Measurements from ENCODE around the gene GDF7. TPM values are rescaled to one million over a fixed set of nuclear protein-coding genes. Genes with fewer than 3 reads are reported as not detected.

Gene GDF7
- total RNA-seq, result 0.69 and 3.2 TPM in 2 replicates

GRCh38 chr2:20666304-20667150 is at the start of gene GDF7:
Gene GDF7, plus strand, starts transcription at chr2:20667144. Its CDS starts 96 bp downstream, at chr2:20667240.
- no peak for DNase-seq (ENCODE audit: low read depth)

DNA sequence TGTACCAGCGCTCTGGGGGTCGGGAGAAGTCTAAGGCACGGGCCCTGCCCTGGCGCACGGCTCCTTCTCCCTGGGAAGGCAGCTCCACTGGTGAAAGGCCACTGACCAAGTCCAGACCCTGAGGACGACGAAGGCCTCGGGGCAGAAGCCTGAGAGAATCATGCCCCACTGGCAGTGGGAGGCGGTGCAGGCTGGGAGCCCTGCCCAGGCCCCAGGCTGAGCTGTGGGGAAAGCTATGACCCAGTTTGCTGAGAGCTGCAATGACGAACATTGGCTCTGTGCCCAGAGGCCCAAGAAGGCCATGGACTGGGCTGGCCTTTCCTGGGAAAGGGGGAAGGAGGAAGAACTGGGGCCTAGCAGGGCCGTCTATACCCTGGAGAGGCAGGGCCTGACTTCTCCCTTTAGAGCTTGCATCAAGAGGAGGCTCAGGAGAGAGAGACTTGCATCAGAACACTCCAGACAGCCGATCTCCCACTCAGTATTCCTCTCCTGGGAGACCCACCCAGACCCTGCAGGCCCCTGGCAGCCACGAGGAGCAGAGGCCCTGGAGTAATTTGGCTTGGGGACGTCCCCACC is 49.0 kb upstream of the GDF7 start:
- peak; percentile 97 for DNase-seq (ENCODE audit: low read depth)

DNA sequence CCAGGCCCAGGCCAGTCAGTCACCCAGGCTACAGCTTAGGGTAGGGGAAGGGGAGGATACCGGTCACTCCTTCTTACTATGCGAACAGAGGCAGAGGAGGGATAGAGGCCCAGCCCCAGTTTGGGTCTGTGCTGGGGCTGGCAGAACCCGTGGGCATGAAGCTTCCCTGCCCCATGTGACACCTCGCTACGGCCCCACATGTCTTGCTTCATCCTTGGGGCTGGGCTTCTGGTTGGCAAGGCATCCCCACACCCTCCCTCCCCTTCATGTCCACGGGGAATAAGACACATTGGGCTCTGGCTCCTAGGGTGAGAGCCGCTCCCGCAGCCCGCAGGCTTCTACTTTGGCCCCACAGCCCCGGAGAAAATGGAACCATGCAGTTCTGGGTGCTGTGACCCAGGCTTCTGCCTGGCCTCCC is 48.5 kb upstream of the GDF7 start:
- no peak for DNase-seq (ENCODE audit: low read depth)

DNA sequence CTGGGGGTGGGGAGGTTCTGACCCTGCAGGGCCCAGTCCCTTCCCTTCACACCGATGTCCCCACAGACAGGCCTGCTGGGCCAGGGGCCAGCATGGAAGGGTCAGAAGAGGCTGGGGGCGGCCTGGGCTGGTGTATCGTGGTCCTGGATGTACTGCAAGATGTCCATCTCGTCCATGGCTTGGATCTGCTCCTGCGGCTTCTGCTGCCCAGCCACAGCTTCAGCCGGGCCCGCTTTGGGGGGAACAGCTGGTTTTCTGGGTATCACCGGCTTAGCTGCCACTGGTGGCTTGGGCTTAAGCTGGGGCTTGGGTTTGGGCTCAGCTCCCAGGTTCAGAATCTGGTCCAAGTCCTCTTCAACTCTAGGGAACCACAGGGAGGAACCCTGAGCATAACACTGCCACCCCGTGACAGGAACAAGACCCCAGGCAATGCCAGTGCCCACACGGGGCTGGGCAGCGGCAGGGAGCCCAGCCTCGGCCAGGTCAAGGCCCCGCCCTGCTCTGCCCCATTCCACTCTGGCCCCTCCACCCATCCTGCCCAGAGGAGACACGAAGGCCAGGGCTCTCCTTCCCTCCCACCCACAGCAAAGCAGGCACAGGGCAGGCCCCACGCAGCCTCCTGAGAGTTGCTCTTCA is 47.9 kb upstream of the GDF7 start:
- DNase-seq (ENCODE audit: low read depth), result no peak

GRCh38 chr2:20619624-20620024 is 47.3 kb upstream of the GDF7 start:
- DNase-seq (ENCODE audit: low read depth), result no peak

DNA sequence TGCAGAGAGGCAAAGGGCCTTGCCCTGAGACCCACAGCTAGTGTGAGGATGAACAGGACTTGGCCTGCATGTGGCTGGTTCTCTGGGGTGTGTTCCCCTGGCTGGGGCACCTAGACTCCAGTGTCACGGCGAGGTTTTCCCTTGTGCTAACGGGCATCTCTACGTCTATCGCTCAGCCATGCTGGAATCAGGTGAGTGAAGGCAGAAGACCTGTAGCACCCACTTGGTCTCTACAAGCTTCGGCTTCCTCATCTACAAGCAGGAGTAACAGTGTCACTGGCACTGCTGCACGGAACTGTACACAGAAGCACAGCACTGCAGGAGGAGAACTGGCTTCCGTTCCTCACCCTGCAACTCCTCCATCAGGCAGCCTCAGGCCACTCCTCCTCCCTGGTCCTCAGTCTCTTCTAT is 46.7 kb upstream of the GDF7 start:
- DNase-seq (ENCODE audit: low read depth), result no peak

- DNase-seq (ENCODE audit: low read depth), result no peak
These were observed 46.1 kb upstream of the GDF7 start for GRCh38 chr2:20620696-20621365.

DNA sequence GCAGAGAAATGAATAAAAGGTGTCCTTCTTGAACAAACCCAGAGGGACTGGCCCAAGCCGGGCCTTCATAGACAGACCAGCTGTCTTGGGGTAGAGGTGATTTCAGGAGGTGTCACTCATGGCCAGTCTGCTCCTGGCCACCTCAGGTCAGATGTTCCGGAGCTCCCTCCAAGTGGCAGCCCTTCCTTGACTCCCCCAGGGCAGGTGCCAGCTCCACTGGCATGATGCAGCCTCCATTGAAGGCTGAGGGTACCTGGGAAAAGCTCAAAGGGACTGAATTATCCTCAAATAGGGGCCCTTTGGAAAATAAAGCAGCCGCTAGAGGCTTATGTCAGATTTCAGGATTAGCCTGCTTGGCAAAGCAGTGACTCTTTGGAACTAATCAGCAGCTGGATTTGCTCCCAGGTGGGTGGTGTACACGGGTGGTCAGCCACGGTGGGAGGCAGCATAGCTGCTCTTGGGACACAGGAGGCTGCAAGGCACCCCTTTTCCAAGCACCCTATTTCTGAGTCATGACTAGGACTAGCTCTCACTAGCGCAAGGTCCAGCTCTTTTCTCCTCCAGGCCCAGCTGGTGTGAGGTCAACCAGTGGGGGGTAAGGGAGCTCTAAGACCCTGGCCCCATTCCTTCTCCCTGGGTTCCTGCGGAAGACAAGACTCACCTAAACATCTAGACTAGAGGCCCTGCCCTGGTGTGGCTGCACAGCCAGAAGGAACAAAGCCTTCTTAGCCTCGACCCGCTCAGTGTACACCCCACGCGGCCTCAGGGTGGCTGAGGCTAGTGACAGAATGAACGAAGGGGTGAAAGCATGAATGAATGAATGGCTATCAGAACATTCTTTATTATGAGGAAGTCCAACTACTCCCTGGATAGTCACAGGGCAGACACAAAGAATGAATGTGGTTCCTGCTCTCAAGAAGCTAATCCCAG is 45.3 kb upstream of the GDF7 start:
- DNase-seq (ENCODE audit: low read depth), result no peak

DNA sequence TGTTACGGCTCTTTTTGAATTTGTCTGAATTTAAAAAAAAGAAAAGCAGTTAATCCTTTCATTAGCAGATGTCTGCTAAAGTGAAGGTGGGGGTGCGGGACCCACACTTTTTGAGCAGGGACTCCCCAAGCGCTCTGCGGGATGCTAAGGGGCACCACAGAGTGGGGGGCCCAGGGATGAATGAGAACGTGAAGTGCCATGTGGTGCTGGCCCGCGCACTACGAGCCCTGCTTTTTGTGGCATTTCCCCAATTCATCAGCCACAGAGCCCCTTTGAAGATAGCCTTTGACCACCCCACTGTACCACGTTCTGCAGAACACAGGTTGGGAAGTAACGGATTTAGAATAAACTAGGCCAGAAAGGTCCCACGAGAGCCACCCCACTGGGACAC is 44.7 kb upstream of the GDF7 start:
- no peak for DNase-seq (ENCODE audit: low read depth)

- no peak for DNase-seq (ENCODE audit: low read depth)
These were observed 44.2 kb upstream of the GDF7 start for GRCh38 chr2:20622731-20623130.

DNA sequence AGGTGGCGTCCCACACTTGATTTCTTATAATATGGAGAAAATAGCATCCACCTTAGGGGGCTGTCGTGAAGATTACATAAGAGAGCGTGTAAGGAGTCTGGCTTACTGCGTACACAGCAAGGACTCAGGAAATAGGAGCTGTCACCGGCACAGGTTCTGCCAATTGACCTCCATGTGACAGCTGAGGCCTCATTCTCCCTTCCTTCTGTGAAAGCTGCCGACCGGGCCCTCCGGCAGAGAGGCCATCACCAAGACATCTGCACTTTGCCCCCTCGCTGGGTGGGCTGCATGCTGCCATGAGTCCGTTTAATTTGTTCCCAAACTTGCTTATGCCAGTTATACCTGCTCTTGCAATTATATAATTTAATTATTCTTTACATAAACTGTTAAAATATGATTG is 43.7 kb upstream of the GDF7 start:
- no peak for DNase-seq (ENCODE audit: low read depth)

DNA sequence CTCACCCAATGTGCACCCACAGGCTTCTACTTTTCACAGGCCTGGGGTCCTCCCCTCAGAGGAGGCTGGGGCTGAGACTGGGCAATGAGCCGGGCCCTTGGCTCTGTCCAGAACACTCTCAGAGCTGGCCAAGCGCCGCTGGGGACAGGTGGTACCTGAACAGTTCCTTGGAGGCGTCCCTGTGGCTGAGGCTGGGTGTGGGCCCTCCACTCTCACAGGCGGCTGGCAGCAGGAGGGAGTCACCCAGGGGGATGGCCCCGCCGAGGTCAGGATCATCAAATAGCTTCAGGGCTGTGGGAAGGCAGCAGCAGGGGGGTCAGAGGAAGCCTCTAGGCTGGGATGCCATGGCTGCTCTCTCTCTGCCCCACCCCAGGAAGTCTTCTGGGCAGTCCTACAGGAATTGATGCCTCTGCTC is 43.2 kb upstream of the GDF7 start:
- no peak for DNase-seq (ENCODE audit: low read depth)

- DNase-seq (ENCODE audit: low read depth), result no peak
These were observed 42.6 kb upstream of the GDF7 start for GRCh38 chr2:20624156-20624883.

DNA sequence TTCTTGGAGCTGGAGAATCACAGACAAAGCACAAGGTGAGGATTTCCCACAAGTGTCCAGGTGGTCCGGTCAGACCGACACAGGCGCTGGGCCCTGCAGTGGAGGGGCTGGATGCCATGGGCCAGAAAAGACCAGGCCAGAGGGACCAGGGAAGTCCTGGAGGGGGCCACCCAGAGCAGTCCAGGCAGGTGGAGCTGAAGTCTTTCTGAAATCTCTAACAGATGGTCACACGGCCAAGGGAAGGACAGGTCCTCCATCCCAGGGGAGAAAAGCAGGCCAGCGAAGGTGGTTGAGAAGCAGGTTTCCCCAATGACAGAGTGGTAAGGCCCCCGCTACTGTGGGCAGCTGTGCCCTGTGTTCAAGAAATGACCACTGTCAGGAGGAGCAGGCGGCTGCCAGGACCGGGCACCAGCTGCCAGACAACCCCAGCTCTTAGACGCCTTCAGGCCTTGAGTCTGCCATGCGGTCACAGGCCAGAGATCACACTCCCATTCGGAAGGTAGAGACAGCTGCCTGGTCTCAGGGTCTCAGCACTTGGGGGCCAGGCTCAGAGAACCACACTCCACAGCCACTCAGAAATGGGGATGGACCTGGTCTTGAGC is 42.0 kb upstream of the GDF7 start:
- DNase-seq (ENCODE audit: low read depth), result no peak

- DNase-seq (ENCODE audit: low read depth), result peak; percentile 73
These were observed 41.2 kb upstream of the GDF7 start for GRCh38 chr2:20625491-20626391.

GRCh38 chr2:20626392-20626697 is 40.6 kb upstream of the GDF7 start:
- DNase-seq (ENCODE audit: low read depth), result no peak

DNA sequence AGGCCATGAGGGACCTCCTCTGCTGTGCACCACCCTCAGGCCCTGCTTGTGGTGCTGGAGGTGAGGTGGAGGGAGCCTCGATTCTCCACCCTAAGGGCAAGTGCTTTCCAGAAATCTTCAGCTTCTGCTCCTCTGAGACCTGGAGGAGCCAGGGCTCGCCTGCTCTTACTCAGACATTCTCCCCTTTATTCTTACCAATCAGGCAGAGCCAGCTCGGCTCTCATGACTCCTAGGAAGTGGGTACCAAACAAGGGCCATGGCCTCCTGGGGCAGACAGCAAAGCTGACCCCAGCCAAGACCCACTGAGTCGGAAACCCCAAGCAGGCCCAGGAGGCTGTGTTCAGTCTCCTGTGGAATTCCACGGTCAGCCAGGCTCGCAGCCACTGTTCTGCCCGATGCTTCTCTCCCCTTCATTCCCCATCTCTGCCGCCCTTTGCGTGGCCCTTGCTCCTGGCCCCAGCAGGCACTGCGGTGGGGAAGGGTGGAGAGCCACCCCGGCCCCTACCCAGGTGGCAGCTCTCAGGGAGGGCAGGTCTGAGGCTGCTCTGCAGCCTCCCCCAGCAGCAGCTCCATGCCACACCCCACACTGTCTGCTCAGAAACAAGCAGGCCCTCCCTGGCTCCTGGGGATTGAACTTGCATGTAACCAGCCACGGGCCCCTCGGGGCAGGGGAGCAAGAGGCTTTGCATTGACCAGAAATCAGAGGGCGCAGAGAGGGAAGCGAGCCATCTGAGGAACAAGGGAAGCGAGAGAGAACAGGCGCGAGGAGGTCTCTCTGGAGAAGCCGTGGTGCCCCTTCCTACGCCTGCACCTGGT is 40.0 kb upstream of the GDF7 start:
- peak; percentile 91 for DNase-seq (ENCODE audit: low read depth)

GRCh38 chr2:20627712-20628380 is 39.1 kb upstream of the GDF7 start:
- DNase-seq (ENCODE audit: low read depth), result no peak
